GM13976 (cell line): ENCODE data around the gene KRTAP10-1.

Source experiments
- DNase-seq: peaks from one replicate; pipeline ENCODE4 v3.0.0; 2012; ENCODE audit warnings: low spot score
- CTCF ChIP-seq: IDR thresholded peaks from 2 replicates; pipeline ENCODE4 v1.5.1; 2012; ENCODE audit warnings: borderline replicate concordance, mild to moderate bottlenecking; ENCODE audit not compliant: insufficient read depth; ENCODE audit errors: extremely low read depth, missing control alignments, control extremely low read depth
- in situ Hi-C: fragments of 300-500 bp; cut with MboI; formaldehyde crosslinking; loops from one replicate; pipeline ENCODE4 v1.12.0; 2022; ENCODE audit warnings: low sequenced_read_pairs, mixed read lengths, inconsistent platforms; ENCODE audit not compliant: unreplicated experiment

KRTAP10-1 gene

GRCh38 chr21:44523567-44524413 lies 16.2 kb downstream of the KRTAP10-1 start:
- in situ Hi-C loops, result no loop called here
- no peak for TF ChIP-seq CTCF
- DNase-seq, result no peak

GRCh38 chr21:44522753-44523204 lies 17.2 kb downstream of the KRTAP10-1 start:
- DNase-seq, result no peak
- in situ Hi-C loops, result no loop called here
- no peak for TF ChIP-seq CTCF

- no peak for DNase-seq
- in situ Hi-C loops, result no loop called here
- no peak for TF ChIP-seq CTCF
Measured at GRCh38 chr21:44521928-44522752, 17.9 kb downstream of the KRTAP10-1 start.

- no peak for DNase-seq
- TF ChIP-seq CTCF, result no peak
- in situ Hi-C loops, result no loop called here
Measured at GRCh38 chr21:44521301-44521927, 18.6 kb downstream of the KRTAP10-1 start.

GRCh38 chr21:44520326-44521300 lies 19.4 kb downstream of the KRTAP10-1 start:
- in situ Hi-C loops, result no loop called here
- no peak for DNase-seq
- TF ChIP-seq CTCF, result no peak
